ENCODE data around the gene C11orf71. TPM values are rescaled to one million over a fixed set of nuclear protein-coding genes. Genes with fewer than 3 reads are reported as not detected.
A peak's percentile ranks its signal among the peaks of the same experiment; 100 is the strongest.

Gene C11orf71
- total and polyA plus RNA-seq, 2 donors (not counting 1 experiment from before 2014, with no cell fraction given) = 12.1 to 14.8 TPM

- POLR2A ChIA-PET = no interaction called here
Measured at GRCh38 chr11:114440971-114441763, 40.9 kb upstream of the C11orf71 start.

More at GRCh38 chr11:114440971-114441763, 40.9 kb upstream of the C11orf71 start:
- H3K4me3 Mint-ChIP-seq = peak overlapping the region; percentile 39
- peaks cover 25% of the 10 kb centered on the region for H3K4me1 Mint-ChIP-seq
- no peak overlapping the region for H2AFZ ChIP-seq (ENCODE audit: insufficient read depth, low read depth, low read length, poor library complexity, severe bottlenecking)
- peaks cover 12 to 13% of the 10 kb centered on the region in 2 donors for H3K4me1 ChIP-seq (ENCODE audit: control insufficient read depth in 2 of 2, insufficient read depth in 2 of 2, low read length in 2 of 2)
- TF ChIP-seq EZH2 (IDR thresholded peaks at IDR 0.05; ENCODE audit: borderline replicate concordance, insufficient read depth, low read depth, low read length, poor library complexity, severe bottlenecking) = no peak
- TF ChIP-seq CTCF (IDR thresholded peaks at IDR 0.05) = no peak
- CTCF ChIA-PET = no interaction called here
- H3K4me3 ChIP-seq (ENCODE audit: control extremely low read depth in 1 of 5, extremely low read depth in 1 of 5, insufficient read depth in 1 of 5, low read depth in 2 of 5, low read length in 4 of 5) = no peak overlapping the region
- no peak overlapping the region for H3K27ac Mint-ChIP-seq
- no peak overlapping the region for H3K27ac ChIP-seq (ENCODE audit: low read length in 2 of 2)
- no peak overlapping the region for H3K9ac ChIP-seq (ENCODE audit: low read length)
- intact Hi-C loops (cut with micrococcal nuclease) = no loop called here
- 100% methylated on average over 2 of the region's 7 CpGs for WGBS (ENCODE audit: insufficient coverage)
- H3K4me2 ChIP-seq (replicated peaks; ENCODE audit: low read depth, low read length, poor library complexity, severe bottlenecking) = no peak overlapping the region
- peaks cover 19% of the 10 kb centered on the region for H3K79me2 ChIP-seq (ENCODE audit: control insufficient read depth, insufficient read depth, low read length)
- H4K20me1 ChIP-seq (ENCODE audit: control insufficient read depth, insufficient read depth, low read length, poor library complexity, severe bottlenecking) = no peaks in the 10 kb centered on the region
- H3K9me3 Mint-ChIP-seq (ENCODE audit: insufficient read depth) = no peaks in the 10 kb centered on the region
- DNase-seq (no peak), ATAC-seq (ENCODE audit: low read depth) (no peak)
- peaks cover 4 to 11% of the 10 kb centered on the region in 2 experiments for H3K36me3 ChIP-seq (replicated peaks in 1 of 2; ENCODE audit: control extremely low read depth in 1 of 2, control insufficient read depth in 1 of 2, extremely low read depth in 1 of 2, insufficient read depth in 2 of 2, low read length in 1 of 2)
- H3K9me3 ChIP-seq (ENCODE audit: control extremely low read depth in 1 of 3, control insufficient read depth in 2 of 3, insufficient read depth in 1 of 3, low read length in 2 of 3) = no peaks in the 10 kb centered on the region
- no peaks in the 10 kb centered on the region for H3K27me3 Mint-ChIP-seq
- H3K27me3 ChIP-seq (replicated peaks in 1 of 4; ENCODE audit: control extremely low read depth in 1 of 4, control insufficient read depth in 3 of 4, insufficient read depth in 4 of 4, low read length in 3 of 4) = no peaks in the 10 kb centered on the region

Data from B cell (primary cell).